Muscle of leg (tissue), 11 donors: ENCODE measurements around the gene ATAT1. TPM values are rescaled to one million over a fixed set of nuclear protein-coding genes. Genes with fewer than 3 reads are reported as not detected.

Experiments used
- DNase-seq: peaks from one replicate; pipeline ENCODE4 v3.0.0; 2013
- H3K27ac ChIP-seq: one replicate; pipeline ENCODE4 v1.5.1; 2013; ENCODE audit warnings: mild to moderate bottlenecking, low read length, control low read depth
- H3K27me3 ChIP-seq: one replicate; pipeline ENCODE4 v1.6.1; 2013; ENCODE audit warnings: low read length; ENCODE audit not compliant: control insufficient read depth, insufficient read depth
- H3K36me3 ChIP-seq: one replicate; pipeline ENCODE4 v1.6.1; 2013; ENCODE audit warnings: low read length; ENCODE audit not compliant: control insufficient read depth, insufficient read depth
- H3K4me1 ChIP-seq: one replicate; pipeline ENCODE4 v1.6.1; 2013; ENCODE audit warnings: low read length; ENCODE audit not compliant: control insufficient read depth, insufficient read depth
- H3K4me3 ChIP-seq: one replicate; pipeline ENCODE4 v1.5.1; 2013; ENCODE audit warnings: low read length, control low read depth
- H3K9me3 ChIP-seq: replicated peaks from 2 replicates; pipeline ENCODE4 v1.6.1; 2013; ENCODE audit warnings: low read depth, low read length; ENCODE audit not compliant: control insufficient read depth
- WGBS: methylation state at CpG from one replicate; pipeline ENCODE4 v1.1.5; 2013; ENCODE audit warnings: missing lambda C conversion rate; ENCODE audit not compliant: insufficient coverage; 5-methylcytosine and 5-hydroxymethylcytosine counted together
- polyA plus RNA-seq, 8 donors: library from polyadenylated mRNA; unstranded; fragments of 120-200 nt; gene quantifications; one replicate each; pipeline versions ENCODE4 v1.2.1 to v1.2.3, GENCODE V29; 2013; ENCODE audit warnings: inconsistent platforms in 1 of 8, low replicate concordance in 1 of 8; ENCODE audit not compliant: insufficient read length in 8 of 8, insufficient read depth in 1 of 8
- total RNA-seq: library from RNA; stranded (reverse); fragments of 120-200 nt; gene quantifications from one replicate; pipeline ENCODE4 v1.2.4, GENCODE V29; 2013

ATAT1 gene
- total and polyA plus RNA-seq, 9 donors = 5.6 to 27.4 (median 20.5) TPM

DNA sequence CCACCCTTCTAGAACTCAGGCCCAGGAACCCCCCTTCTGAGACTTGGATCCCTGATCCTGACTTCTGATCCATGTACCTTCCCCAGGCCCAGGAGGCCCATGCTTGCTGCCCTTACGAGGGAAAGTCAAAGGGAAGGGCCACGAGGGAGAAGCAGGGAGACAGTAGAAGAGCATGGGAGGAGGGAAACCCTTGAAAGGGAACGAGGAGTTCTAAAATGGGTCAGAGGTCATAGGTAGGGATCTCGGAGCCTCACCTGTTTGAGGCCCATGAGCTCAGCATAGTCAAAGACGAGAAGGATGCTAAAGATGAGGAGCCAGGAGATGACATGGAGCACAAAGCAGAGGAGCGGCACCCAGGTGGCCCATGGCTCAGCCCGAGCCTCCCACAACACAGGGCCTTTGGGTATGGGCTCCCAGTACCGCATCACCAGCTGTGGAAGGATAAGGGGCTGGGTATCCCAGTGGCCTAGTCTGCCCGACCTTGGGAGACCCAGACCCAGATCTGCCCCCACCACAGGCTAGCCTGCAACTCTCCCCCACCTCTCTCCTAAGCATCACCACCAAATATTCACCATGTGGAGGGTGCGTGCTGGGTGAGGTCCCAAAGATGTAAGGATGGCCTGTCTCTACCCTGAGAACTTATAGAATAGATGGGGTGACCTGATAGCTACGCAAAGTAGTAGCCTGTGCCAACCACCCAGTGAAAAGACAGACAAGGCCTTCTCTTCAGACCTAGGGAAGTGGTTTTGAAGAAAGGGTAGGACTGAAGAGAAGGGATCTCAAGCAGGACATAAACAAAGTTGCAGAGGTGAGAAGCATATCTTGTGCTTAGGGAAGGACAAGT lies 62.6 kb downstream of the ATAT1 start:
- Histone ChIP-seq H3K36me3 (peaks cover 29% of the 10 kb centered on the region), H3K9me3 (no peaks in the 10 kb centered on the region), H3K4me1 (peaks cover 55% of the 10 kb centered on the region), H3K27ac (peak overlapping the region; percentile 99), H3K27me3 (no peaks in the 10 kb centered on the region), H3K4me3 (peak overlapping the region; percentile 82)
- WGBS = 77% methylated on average over 8 of the region's 11 CpGs
- no peak for DNase-seq

DNA sequence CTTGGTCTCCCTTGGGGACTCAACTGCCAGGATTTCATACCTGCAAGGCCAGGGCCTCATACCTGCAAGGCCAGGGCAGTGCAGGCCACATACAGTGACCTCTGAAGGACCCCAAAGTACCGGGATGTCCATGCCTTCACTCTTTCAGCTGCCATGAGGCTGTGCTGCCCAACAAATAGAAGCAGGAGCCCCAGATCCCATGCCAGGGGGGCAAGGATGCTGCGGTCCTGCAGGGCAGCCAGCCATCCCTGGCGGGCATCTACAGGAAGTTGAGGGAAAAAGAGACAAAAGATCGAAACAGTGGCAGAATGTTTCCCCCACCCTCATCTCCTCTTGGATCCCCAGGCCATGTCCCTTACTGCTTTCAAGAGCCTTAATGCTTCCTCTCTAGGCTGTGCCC lies 63.3 kb downstream of the ATAT1 start:
- Histone ChIP-seq H3K27me3 (no peaks in the 10 kb centered on the region), H3K4me1 (peaks cover 48% of the 10 kb centered on the region), H3K27ac (peak overlapping the region; percentile 99), H3K36me3 (peaks cover 26% of the 10 kb centered on the region), H3K4me3 (peak overlapping the region; percentile 82), H3K9me3 (no peaks in the 10 kb centered on the region)
- WGBS = 0% methylated on average over 1 of the region's 4 CpGs
- DNase-seq = no peak

DNA sequence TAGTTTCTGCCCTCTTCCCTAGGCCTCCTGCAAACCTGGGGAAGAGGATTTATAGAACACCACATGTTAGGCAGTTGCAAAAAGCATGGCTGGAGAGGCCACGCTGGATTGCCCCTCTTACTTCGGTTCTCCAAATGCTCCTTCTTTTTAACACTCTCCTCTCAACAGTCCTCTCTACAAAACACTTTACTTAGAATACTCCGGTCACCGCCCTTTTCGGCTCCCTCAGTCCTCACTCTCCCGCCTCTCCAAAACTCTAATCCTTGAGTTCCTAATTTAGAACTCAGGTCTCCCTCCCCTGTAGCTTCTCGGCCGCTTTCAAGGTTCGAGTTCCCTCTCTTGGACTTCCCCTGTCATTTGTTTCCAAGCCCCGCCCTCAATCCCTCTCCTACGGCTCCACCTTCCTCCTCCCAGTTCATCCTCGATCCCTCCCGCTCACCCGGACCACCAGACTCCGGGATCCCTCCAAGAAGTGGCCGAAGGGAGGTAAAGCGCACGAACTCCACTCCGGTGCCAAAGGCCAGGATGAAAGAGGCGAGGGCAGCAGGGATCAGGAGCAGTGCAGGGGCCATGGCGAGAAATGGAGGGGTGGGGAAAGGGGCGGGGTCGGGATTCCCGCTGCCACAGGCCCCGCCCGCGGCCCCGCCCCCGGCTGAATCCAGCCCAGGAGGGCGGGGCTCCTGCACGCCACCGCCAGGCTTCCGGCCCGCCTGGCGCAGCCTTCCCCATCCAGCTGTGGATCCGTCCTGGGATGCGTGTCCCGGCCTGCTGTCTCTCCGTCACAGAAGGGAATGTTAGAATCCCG lies 63.9 kb downstream of the ATAT1 start, which contains the start of gene NRM:
Gene NRM, minus strand, starts transcription at position 582 of the 805 bp plus-strand sequence. Its CDS starts 10 bp downstream, at position 572.
- peak; percentile 97 for DNase-seq
- H3K9me3 ChIP-seq = no peaks in the 10 kb centered on the region
- H3K36me3 ChIP-seq = peaks cover 20% of the 10 kb centered on the region
- H3K4me3 ChIP-seq = peak within 1 kb of the TSS; percentile 82
- H3K27ac ChIP-seq = peak within 1 kb of the TSS; percentile 99
- H3K27me3 ChIP-seq = no peaks in the 10 kb centered on the region
- 0% methylated on average over 19 of the region's 40 CpGs for whole genome bisulfite sequencing
- peaks cover 42% of the 10 kb centered on the region for H3K4me1 ChIP-seq

DNA sequence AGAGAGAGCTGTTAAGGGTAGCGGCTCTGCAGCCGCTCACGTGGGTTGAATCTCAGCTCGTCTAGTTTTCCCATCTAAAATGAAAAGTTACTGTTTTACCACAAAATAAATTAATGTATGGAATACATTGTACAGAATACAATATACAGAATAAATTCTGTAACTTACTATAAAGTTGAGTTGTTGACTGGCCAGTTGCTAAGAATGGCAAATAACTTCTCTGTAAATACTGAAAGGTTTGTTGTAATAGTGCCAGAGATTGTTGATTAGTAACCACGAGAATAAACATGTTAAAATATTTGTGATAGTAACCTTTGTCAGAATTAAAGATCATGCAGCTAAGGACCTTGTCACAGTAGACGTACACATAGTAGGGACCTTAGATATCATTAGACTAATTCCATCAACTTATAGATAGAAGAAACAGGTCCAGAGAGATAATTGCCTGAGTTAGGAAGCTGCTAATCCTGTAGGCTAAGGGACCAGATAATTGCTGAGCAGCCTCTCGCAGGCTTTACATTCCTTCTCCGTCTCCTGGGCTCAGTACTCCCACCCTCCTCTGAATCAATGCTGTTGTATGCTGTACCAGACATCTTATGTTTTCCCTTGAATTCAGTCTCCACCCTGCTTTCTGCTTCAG lies 64.7 kb downstream of the ATAT1 start:
- H3K4me3 ChIP-seq = peak overlapping the region; percentile 82
- DNase-seq = no peak
- peak overlapping the region; percentile 99 for H3K27ac ChIP-seq
- peaks cover 34% of the 10 kb centered on the region for H3K4me1 ChIP-seq
- WGBS = 25% methylated on average over 1 of the region's 8 CpGs
- H3K27me3 ChIP-seq = no peaks in the 10 kb centered on the region
- H3K36me3 ChIP-seq = peaks cover 17% of the 10 kb centered on the region
- no peaks in the 10 kb centered on the region for H3K9me3 ChIP-seq

Other genes with a start within 250 kb of the ATAT1 start
- gene HLA-E, start 137.4 kb upstream of the ATAT1 start, total RNA-seq = 73.6 TPM
- gene HLA-E, start 137.4 kb upstream of the ATAT1 start, polyA plus RNA-seq = 10 to 100 TPM; 61.7 to 89.2 (median 77.8) TPM
- 38.0 TPM for gene GNL1, start 70.4 kb upstream of the ATAT1 start, total RNA-seq
- 10 to 100 TPM; 53.6 to 80.4 (median 60.2) TPM for gene GNL1, start 70.4 kb upstream of the ATAT1 start, polyA plus RNA-seq
- gene PRR3, start 69.6 kb upstream of the ATAT1 start, total RNA-seq = 10.7 TPM
- 10 to 100 TPM; 18.2 to 25.3 (median 22.9) TPM for gene PRR3, start 69.6 kb upstream of the ATAT1 start, polyA plus RNA-seq
- gene ABCF1, start 55.4 kb upstream of the ATAT1 start, total RNA-seq = 26.6 TPM
- 10 to 100 TPM; 43.8 to 56.1 (median 51.0) TPM for gene ABCF1, start 55.4 kb upstream of the ATAT1 start, polyA plus RNA-seq
- gene PPP1R10, start 9.6 kb upstream of the ATAT1 start, total RNA-seq = 25.7 TPM
- gene PPP1R10, start 9.6 kb upstream of the ATAT1 start, polyA plus RNA-seq = 10 to 100 TPM; 22.4 to 32.7 (median 30.0) TPM
- gene MRPS18B, start 9.0 kb upstream of the ATAT1 start, total RNA-seq = 64.3 TPM
- gene MRPS18B, start 9.0 kb upstream of the ATAT1 start, polyA plus RNA-seq = 10 to 100 TPM; 49.6 to 64.4 (median 57.2) TPM
- gene C6orf136, start 20.3 kb downstream of the ATAT1 start, total RNA-seq = 5.8 TPM
- gene C6orf136, start 20.3 kb downstream of the ATAT1 start, polyA plus RNA-seq = 10 to 100 TPM in 5 of 8 donors, 1 to 10 TPM in 3; 8.6 to 16.5 (median 12.6) TPM
- gene DHX16, start 46.1 kb downstream of the ATAT1 start, total RNA-seq = 18.6 TPM
- 10 to 100 TPM; 22.1 to 29.1 (median 24.5) TPM for gene DHX16, start 46.1 kb downstream of the ATAT1 start, polyA plus RNA-seq
- gene PPP1R18, start 59.8 kb downstream of the ATAT1 start, total RNA-seq = 19.3 TPM
- gene PPP1R18, start 59.8 kb downstream of the ATAT1 start, polyA plus RNA-seq = 10 to 100 TPM; 36.8 to 54.3 (median 45.4) TPM
- 7.2 TPM for gene NRM, start 64.1 kb downstream of the ATAT1 start, total RNA-seq
- 10 to 100 TPM; 34.4 to 49.7 (median 37.8) TPM for gene NRM, start 64.1 kb downstream of the ATAT1 start, polyA plus RNA-seq
- gene MDC1, start 90.4 kb downstream of the ATAT1 start, total RNA-seq = 9.6 TPM
- 10 to 100 TPM; 21.0 to 34.6 (median 25.5) TPM for gene MDC1, start 90.4 kb downstream of the ATAT1 start, polyA plus RNA-seq
- gene TUBB, start 93.5 kb downstream of the ATAT1 start, total RNA-seq = 403 TPM
- gene TUBB, start 93.5 kb downstream of the ATAT1 start, polyA plus RNA-seq = 1,000 to 10,000 TPM in 3 of 8 donors, 100 to 1,000 TPM in 5; 686 to 1,098 (median 967) TPM
- gene FLOT1, start 115.8 kb downstream of the ATAT1 start, total RNA-seq = 84.5 TPM
- gene FLOT1, start 115.8 kb downstream of the ATAT1 start, polyA plus RNA-seq = 100 to 1,000 TPM in 6 of 8 donors, 10 to 100 TPM in 2; 94.9 to 113 (median 107) TPM
- gene IER3, start 117.7 kb downstream of the ATAT1 start, total RNA-seq = 6.7 TPM
- 10 to 100 TPM in 6 of 8 donors, 1 to 10 TPM in 2; 5.8 to 22.6 (median 12.9) TPM for gene IER3, start 117.7 kb downstream of the ATAT1 start, polyA plus RNA-seq